Hepatocyte (in vitro differentiated cells): Measurements from ENCODE around the gene ELAVL3.

Source experiments
- EZH2phosphoT487 ChIP-seq: fragments of 200-600 bp; sonication (generic); IDR thresholded peaks from one replicate; pipeline ENCODE4 v1.6.1; 2018; ENCODE audit warnings: antibody characterized with exemption, mild to moderate bottlenecking, low read depth, moderate library complexity; ENCODE audit not compliant: unreplicated experiment, severe bottlenecking
- TF ChIP-seq, protein P1 (sequence below): fragments of 200-600 bp; sonication (generic); IDR thresholded peaks from 2 replicates; pipeline ENCODE4 v1.5.1; 2016; ENCODE audit warnings: antibody characterized with exemption, mild to moderate bottlenecking; ENCODE audit not compliant: poor library complexity

DNA sequence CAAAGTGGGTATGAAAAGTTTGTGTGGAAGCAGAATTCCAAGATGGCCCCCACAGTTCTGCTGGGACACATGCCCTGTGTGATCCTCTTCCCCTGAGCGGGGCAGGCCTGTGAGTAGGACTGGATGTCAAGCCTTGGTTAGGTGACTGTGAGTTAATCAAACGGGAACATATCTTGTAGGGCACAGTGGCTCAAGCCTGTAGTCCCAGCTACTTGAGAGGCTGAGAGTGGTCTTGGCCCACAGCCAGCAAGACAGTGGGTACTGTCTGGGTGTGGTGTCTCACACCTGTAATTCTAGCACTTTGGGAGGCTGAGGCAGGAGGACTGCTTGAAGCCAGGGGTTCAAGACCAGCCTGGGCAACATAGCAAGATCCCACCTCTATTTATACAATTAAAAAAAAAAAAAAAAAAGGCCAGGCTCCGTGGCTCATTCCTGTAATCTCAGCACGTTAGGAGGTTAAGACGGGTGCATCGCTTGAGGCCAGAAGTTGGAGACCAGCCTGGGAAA, 18.4 kb upstream of the ELAVL3 start:
- TF ChIP-seq, protein P1, sequence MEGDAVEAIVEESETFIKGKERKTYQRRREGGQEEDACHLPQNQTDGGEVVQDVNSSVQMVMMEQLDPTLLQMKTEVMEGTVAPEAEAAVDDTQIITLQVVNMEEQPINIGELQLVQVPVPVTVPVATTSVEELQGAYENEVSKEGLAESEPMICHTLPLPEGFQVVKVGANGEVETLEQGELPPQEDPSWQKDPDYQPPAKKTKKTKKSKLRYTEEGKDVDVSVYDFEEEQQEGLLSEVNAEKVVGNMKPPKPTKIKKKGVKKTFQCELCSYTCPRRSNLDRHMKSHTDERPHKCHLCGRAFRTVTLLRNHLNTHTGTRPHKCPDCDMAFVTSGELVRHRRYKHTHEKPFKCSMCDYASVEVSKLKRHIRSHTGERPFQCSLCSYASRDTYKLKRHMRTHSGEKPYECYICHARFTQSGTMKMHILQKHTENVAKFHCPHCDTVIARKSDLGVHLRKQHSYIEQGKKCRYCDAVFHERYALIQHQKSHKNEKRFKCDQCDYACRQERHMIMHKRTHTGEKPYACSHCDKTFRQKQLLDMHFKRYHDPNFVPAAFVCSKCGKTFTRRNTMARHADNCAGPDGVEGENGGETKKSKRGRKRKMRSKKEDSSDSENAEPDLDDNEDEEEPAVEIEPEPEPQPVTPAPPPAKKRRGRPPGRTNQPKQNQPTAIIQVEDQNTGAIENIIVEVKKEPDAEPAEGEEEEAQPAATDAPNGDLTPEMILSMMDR: no peak
- TF ChIP-seq EZH2phosphoT487: no peak
